PC-9 (cell line): Measurements from ENCODE around the gene SOX1.

Source experiments
- CTCF ChIP-seq: fragments of 200-600 bp; sonication (generic); conservative IDR thresholded peaks from 2 replicates; pipeline ENCODE4 v1.6.1; 2017; ENCODE audit warnings: mixed run types, antibody characterized with exemption, mild to moderate bottlenecking, moderate library complexity
- EZH2 ChIP-seq: fragments of 200-600 bp; sonication (generic); IDR thresholded peaks from 2 replicates; pipeline ENCODE4 v1.8.0; 2017; ENCODE audit warnings: antibody characterized with exemption, low read depth

DNA sequence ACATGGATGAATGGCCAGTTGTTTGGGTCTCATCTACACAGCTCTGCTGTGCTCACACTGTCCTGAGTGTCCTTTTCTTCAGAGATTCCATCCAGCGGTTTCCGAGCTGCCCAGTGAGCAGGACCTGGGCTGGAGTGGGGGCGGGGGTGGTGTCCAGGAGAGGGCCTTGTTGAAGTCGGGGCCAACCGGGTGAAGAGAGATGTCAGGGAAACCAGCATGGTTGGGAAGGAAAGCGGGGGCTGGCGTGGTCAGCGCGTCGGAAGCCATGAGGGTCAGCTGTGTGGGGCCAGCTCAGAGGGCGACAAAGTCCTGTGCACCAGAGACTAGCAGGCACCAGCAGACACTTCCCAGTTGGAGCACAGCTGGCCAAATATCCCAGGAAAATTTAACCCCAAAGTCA is 37.8 kb upstream of the SOX1 start:
- TF ChIP-seq CTCF, result no peak
- no peak for TF ChIP-seq EZH2
